Suppressor macrophage (primary cell): ENCODE data around the gene KRTAP4-4.
A peak's percentile ranks its signal among the peaks of the same experiment; 100 is the strongest.
"Not testable (repeated sequence)": the region's sequence is repeated elsewhere in the genome, so short reads cannot be mapped to it uniquely, and the experiment has no call there.

Source experiments
- DNase-seq, 4 experiments: peaks; one replicate each; pipeline ENCODE4 v3.0.0-alpha.2; 2020 to 2022

The KRTAP4-4 gene

GRCh38 chr17:41147531-41148204 lies 12.9 kb downstream of the KRTAP4-4 start:
- no peak for DNase-seq

DNA sequence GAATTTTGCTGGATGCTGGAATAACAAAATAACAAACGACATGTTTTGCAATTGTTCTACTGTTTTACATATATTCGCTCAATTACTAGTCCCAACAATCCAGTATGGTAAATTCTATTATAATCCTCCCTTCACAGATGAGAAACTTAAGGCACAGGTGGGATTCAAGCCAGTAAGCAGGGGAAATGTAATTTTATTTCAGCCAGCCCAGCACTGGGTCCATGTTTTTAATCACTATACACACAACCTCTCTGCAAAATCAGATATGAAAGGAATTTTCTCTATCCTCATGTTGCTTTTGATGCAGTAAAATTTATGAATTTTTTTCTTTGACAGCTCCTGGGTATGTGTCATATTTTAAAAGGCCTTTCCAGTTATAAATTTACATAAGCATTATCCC lies 15.3 kb downstream of the KRTAP4-4 start:
- no peak for DNase-seq

DNA sequence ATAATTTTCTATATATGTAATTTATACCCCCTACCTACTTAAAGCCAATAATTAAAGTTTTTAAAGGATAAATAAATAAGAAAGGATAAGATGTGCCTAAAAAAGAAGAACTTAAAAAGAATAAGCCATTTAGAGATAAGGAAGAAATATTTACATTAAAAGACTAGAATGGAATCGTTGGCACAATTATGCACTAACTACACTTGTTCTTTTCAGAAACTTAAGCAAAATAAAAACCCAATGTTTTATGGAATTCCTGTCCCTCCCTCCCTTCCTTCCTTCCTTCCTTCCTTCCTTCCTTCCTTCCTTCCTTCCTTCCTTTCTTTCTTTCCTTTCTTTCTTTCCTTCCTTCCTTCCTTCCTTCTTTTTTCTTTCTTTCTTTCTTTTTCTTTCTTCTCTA lies 15.7 kb downstream of the KRTAP4-4 start:
- no peak for DNase-seq

GRCh38 chr17:41141361-41141760 lies 19.2 kb downstream of the KRTAP4-4 start:
- DNase-seq: no peak

- peak; percentile 20 to 49 (median 32) for DNase-seq
Observed at GRCh38 chr17:41140360-41141131, 20.0 kb downstream of the KRTAP4-4 start, which contains the start of gene KRTAP4-6. Gene KRTAP4-6, minus strand, starts transcription at chr17:41140544. Its CDS starts 57 bp downstream, at chr17:41140487.

GRCh38 chr17:41139865-41140264 lies 20.7 kb downstream of the KRTAP4-4 start:
- not testable (repeated sequence) for DNase-seq

- no peak for DNase-seq
Observed at GRCh38 chr17:41133880-41134735, 26.4 kb downstream of the KRTAP4-4 start.

- no peak for DNase-seq
Observed at GRCh38 chr17:41131979-41132378, 28.6 kb downstream of the KRTAP4-4 start.

GRCh38 chr17:41127371-41127770 lies 33.2 kb downstream of the KRTAP4-4 start:
- DNase-seq: no peak

DNA sequence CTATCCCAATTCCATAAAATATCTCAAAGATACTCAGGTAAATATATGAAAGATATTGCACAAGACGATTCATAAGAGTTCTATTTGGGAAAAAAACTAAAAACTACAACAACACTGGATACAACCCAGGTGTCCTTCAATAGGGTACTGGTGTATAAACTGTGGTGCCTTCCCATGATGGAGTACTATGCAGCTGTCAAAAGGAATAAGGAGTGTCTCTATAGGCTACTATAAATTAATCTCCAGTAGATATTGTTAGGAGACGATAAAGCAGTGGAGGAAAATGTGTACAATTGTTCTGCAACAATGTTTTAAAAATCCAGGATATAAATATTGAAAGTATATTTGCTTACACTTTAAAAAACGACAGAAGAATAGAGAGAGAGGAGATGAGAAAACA lies 34.1 kb downstream of the KRTAP4-4 start:
- no peak for DNase-seq

- DNase-seq: no peak
Observed at GRCh38 chr17:41125064-41125463, 35.5 kb downstream of the KRTAP4-4 start.

- not testable (repeated sequence) for DNase-seq
Observed at GRCh38 chr17:41123991-41124371, 36.6 kb downstream of the KRTAP4-4 start, which contains the start of gene KRTAP4-12. Gene KRTAP4-12, minus strand, starts transcription at chr17:41124182. Its CDS starts 60 bp downstream, at chr17:41124122.

- DNase-seq: not testable (repeated sequence)
Observed at GRCh38 chr17:41123292-41123990, 37.1 kb downstream of the KRTAP4-4 start.

GRCh38 chr17:41121742-41122141 lies 38.8 kb downstream of the KRTAP4-4 start:
- DNase-seq: no peak

DNA sequence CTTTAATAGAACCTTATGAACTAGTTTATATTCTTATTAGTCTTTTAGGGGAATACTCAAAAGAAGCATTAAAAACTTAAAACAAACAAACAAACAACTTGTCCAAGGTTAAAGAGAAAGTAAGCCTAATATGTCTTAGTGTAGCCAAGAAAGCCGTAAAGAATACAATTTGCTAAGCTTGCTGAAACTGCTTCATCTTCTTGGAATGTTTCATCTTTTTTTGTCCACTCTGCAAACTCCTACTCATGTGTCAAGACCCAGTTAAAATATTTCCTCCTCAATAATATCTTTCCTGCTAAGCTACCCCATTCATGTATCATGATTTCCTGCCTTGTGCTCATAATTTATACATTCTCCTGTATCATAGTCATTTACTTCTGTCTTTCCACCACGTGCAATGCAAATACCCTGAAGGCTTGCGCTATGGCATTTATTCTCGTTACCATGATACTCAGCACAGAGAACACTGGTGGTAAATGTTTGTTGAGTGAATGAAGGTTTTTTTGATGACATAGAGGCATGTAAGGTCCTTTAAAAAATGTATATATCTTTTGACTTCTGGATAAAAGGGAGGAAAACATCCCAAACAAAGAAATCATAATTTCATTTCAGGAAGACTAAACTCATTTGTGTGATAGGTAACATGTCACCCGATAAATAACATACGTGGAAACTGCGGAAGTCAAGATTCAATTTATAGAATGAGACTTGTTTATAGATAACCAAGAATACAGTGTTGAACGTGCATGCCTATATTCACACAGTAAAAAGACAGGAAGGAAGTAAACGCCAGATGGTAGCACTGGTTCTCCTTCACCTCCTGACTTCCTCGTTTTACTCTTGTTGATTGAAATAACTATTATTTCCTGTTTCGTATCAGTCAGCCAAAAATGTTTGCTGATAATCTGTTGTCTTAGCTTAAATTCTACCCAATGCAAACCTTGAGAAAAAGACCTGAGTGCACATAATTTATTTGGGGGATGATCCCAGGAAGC lies 40.6 kb downstream of the KRTAP4-4 start:
- peak in 3 of 4 experiments; percentile 14 to 52 (median 48) for DNase-seq

- DNase-seq: no peak
Observed at GRCh38 chr17:41118721-41119120, 41.8 kb downstream of the KRTAP4-4 start.

DNA sequence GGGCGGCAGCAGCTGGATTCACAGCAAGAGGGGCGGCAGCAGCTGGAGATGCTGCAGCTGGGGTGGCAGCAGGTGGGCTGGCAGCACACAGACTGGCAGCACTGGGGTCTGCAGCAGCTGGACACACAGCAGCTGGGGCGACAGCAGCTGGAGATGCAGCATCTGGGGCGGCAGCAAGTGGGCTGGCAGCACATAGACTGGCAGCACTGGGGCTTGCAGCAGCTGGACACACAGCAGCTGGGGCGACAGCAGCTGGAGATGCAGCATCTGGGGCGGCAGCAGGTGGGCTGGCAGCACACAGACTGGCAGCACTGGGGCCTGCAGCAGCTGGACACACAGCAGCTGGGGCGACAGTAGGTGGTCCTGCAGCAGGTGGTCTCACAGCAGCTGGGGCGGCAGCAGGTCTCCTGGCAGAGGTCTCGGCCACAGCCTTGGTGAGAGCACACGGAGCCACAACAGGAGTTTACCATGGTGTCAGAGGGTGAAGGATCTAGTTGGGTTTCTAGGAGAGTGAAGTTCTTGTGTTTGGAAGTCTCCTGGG lies 42.6 kb downstream of the KRTAP4-4 start, which contains the start of gene KRTAP4-11:
TSS of gene KRTAP4-11 (minus strand) at position 528 of the 541 bp plus-strand sequence. CDS start at position 470, 58 bp downstream.
- DNase-seq: not testable (repeated sequence)

DNA sequence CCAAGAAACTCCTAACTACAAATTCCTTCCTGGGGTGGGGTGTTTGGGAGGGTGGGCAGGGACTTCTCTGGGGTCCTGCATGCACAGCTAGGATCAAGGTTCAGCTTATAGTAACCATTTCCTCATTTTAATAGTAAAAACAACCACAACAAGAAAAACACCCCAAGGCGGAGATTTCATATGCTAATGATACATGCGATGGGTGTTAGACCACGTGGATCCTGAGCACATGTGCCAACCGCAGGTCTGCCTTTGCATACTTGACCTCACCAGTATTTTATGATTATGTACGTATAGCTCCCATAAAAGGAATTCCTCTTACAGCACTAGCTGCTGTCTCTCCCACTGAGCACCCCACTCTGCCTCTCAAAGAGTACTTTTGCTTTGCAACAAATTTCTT lies 44.3 kb downstream of the KRTAP4-4 start:
- peak; percentile 17 to 59 (median 54) for DNase-seq

DNA sequence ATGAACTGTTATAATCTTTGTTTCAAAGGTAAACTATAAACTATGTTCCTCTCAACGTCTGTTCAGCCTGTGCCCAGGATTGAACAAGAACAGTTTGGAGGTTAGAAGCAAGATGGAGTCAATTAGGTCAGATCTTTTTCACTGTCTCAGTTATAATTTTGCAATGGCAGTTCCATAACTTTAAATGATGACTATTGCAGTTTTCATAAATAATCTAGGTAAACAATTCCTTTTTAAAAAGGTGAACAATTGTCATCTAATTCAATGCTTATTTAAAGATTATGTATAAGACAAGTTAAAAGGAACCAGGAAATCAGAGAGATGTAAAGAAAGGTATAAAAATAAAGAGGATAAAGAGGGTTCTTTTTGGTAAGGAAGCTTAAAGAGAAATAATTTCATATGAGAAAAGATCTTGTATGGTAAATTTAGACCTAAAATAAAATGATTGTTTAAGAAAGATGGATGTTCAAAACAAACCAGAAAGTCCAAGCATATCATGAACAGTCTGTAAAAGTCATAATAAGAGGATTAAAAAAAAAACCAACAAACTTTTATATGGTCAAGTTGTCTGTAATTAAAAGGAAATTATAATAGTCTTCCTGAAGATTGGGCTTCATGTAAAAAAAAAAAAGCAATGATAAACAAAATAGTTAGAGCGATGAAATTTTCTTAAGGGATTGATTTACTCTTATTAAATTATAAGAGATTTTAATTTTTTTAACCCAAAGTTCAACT lies 49.2 kb downstream of the KRTAP4-4 start:
- DNase-seq: no peak
